Upper lobe of right lung (tissue), 1 donor: ENCODE results near the gene CLECL1. TPM values are rescaled to one million over a fixed set of nuclear protein-coding genes. Genes with fewer than 3 reads are reported as not detected.
"Not testable (repeated sequence)": the region's sequence is repeated elsewhere in the genome, so short reads cannot be mapped to it uniquely, and the experiment has no call there.

Experiments used
- ATAC-seq: fragments of 200-7000 bp; cut with Tn5 transposase; one replicate; pipeline ENCODE4 v1.9.1; 2020; ENCODE audit warnings: mild to moderate bottlenecking, moderate library complexity
- DNase-seq: peaks from one replicate; pipeline ENCODE4 v3.0.0-alpha.2; 2020
- H3K27ac ChIP-seq: fragments of 200-600 bp; one replicate; pipeline ENCODE4 v1.8.0; 2022
- H3K27me3 ChIP-seq: fragments of 200-600 bp; one replicate; pipeline ENCODE4 v1.8.0; 2022; ENCODE audit warnings: mild to moderate bottlenecking
- H3K36me3 ChIP-seq: fragments of 200-600 bp; one replicate; pipeline ENCODE4 v1.8.0; 2022
- H3K4me1 ChIP-seq: fragments of 200-600 bp; one replicate; pipeline ENCODE4 v1.8.0; 2022
- H3K4me3 ChIP-seq: fragments of 200-600 bp; one replicate; pipeline ENCODE4 v1.8.0; 2022; ENCODE audit warnings: mild to moderate bottlenecking
- H3K9me3 ChIP-seq: fragments of 200-600 bp; one replicate; pipeline ENCODE4 v1.8.0; 2022
- CTCF ChIP-seq: fragments of 200-600 bp; IDR thresholded peaks from one replicate; pipeline ENCODE4 v1.8.0; 2022; ENCODE audit warnings: antibody characterized with exemption
- intact Hi-C: fragments of 100-400 bp; cut with DNase I; formaldehyde crosslinking; loops from one replicate; pipeline ENCODE4 v1.11.0; 2022
- total RNA-seq: library from RNA; stranded (reverse); fragmentation: NEBNext Ultra II Directional; extraction: Animal tissue kit (Norgen Biotek cat#: 25700); gene quantifications from one replicate; pipeline ENCODE4 v1.2.1, GENCODE V29; 2021
- donor health status: DM: no; HTN: yes; CAD: no; lungs with severe emphysema.

Gene CLECL1
- total RNA-seq, 1 donor from 2014 or later, result 3.4 TPM

- intact Hi-C loops, result no loop called here
- no peak overlapping the region for H3K27ac ChIP-seq
- no peaks in the 10 kb centered on the region for H3K9me3 ChIP-seq
- peaks cover 6% of the 10 kb centered on the region for H3K36me3 ChIP-seq
- ATAC-seq (peak; percentile 46), DNase-seq (no peak)
- H3K4me1 ChIP-seq, result peaks cover 5% of the 10 kb centered on the region
- H3K27me3 ChIP-seq, result no peaks in the 10 kb centered on the region
- H3K4me3 ChIP-seq, result no peak overlapping the region
- no peak for TF ChIP-seq CTCF
Measured at GRCh38 chr12:9694241-9694640, 38.7 kb downstream of the CLECL1 start.

- peaks cover 17% of the 10 kb centered on the region for H3K36me3 ChIP-seq
Measured at GRCh38 chr12:9692909-9693308, 40.0 kb downstream of the CLECL1 start.

GRCh38 chr12:9687228-9687627 lies 45.7 kb downstream of the CLECL1 start:
- Histone ChIP-seq H3K4me3 (no peak overlapping the region), H3K27me3 (no peaks in the 10 kb centered on the region), H3K27ac (no peak overlapping the region), H3K9me3 (no peaks in the 10 kb centered on the region), H3K4me1 (no peaks in the 10 kb centered on the region), H3K36me3 (peaks cover 18% of the 10 kb centered on the region)
- no peak for TF ChIP-seq CTCF
- ATAC-seq (no peak), DNase-seq (no peak)
- intact Hi-C loops, result no loop called here

More at GRCh38 chr12:9692909-9693308, 40.0 kb downstream of the CLECL1 start:
- Histone ChIP-seq H3K4me1 (no peaks in the 10 kb centered on the region), H3K9me3 (no peaks in the 10 kb centered on the region), H3K4me3 (no peak overlapping the region), H3K27me3 (no peaks in the 10 kb centered on the region), H3K27ac (no peak overlapping the region)
- ATAC-seq (no peak), DNase-seq (no peak)
- intact Hi-C loops, result no loop called here
- TF ChIP-seq CTCF, result no peak

GRCh38 chr12:9685915-9686314 lies 47.0 kb downstream of the CLECL1 start:
- Histone ChIP-seq H3K27me3 (no peaks in the 10 kb centered on the region), H3K27ac (no peak overlapping the region), H3K4me1 (no peaks in the 10 kb centered on the region), H3K36me3 (peaks cover 23% of the 10 kb centered on the region), H3K9me3 (no peaks in the 10 kb centered on the region), H3K4me3 (no peak overlapping the region)
- DNase-seq (no peak), ATAC-seq (no peak)
- TF ChIP-seq CTCF, result no peak
- intact Hi-C loops, result no loop called here

- H3K4me3 ChIP-seq, H3K9me3 ChIP-seq, H3K27ac ChIP-seq, H3K4me1 ChIP-seq, H3K27me3 ChIP-seq, intact Hi-C loops, DNase-seq, ATAC-seq: not testable (repeated sequence)
- peaks cover 21% of the 10 kb centered on the region for H3K36me3 ChIP-seq
Measured at GRCh38 chr12:9685366-9685765, 47.5 kb downstream of the CLECL1 start.

GRCh38 chr12:9682949-9683348 lies 49.9 kb downstream of the CLECL1 start:
- H3K4me1 ChIP-seq, H3K4me3 ChIP-seq, DNase-seq, H3K27me3 ChIP-seq, intact Hi-C loops, H3K27ac ChIP-seq, ATAC-seq, H3K36me3 ChIP-seq, H3K9me3 ChIP-seq: not testable (repeated sequence)

GRCh38 chr12:9682508-9682907 lies 50.4 kb downstream of the CLECL1 start:
- H3K4me3 ChIP-seq, H3K4me1 ChIP-seq, DNase-seq, H3K9me3 ChIP-seq, ATAC-seq, intact Hi-C loops, H3K36me3 ChIP-seq, H3K27me3 ChIP-seq, H3K27ac ChIP-seq: not testable (repeated sequence)
